Endothelial cell of umbilical vein (primary cell): ENCODE results near the gene STYXL1. TPM values are rescaled to one million over a fixed set of nuclear protein-coding genes. Genes with fewer than 3 reads are reported as not detected.

Experiments used
- BruUV-seq: library from RNA; stranded (reverse); fragments of 400-500 nt; replicated peaks from 2 replicates; lab custom pipeline; 2021; lab: Mats Ljungman, UMichigan
- CTCF ChIA-PET: fragments of 300-600, 350-600 bp; sonication (Branson Sonifier 250); formaldehyde crosslinking; loops from one replicate; lab custom pipeline; 2021; ENCODE audit warnings: antibody characterized with exemption, inconsistent platforms; lab: Charles Lee
- POLR2A ChIA-PET: fragments of 300-600, 350-600 bp; sonication (Branson Sonifier 250); formaldehyde crosslinking; loops from one replicate; lab custom pipeline; 2021; ENCODE audit warnings: antibody characterized with exemption, inconsistent platforms; lab: Charles Lee
- DNase-seq: peaks from one replicate; pipeline ENCODE4 v3.0.0-alpha.2; 2011; ENCODE audit warnings: low read depth, low spot score
- FAIRE-seq: peaks from 2 replicates; lab custom pipeline; 2011; peaks lifted over from hg19 to GRCh38; lab: Jason Lieb, UNC
- H2AFZ ChIP-seq: 2 replicates; pipeline ENCODE4 v1.6.0; 2012; ENCODE audit warnings: low read depth, low read length, control low read depth, inconsistent platforms
- H3K27ac ChIP-seq: 2 replicates; pipeline ENCODE4 v1.5.1; 2011; ENCODE audit warnings: low read depth, mild to moderate bottlenecking, control low read depth, low read length, moderate library complexity; ENCODE audit not compliant: insufficient read depth
- H3K27me3 ChIP-seq, 2 experiments: 2 replicates each; pipeline versions ENCODE4 v1.6.0 to v1.6.1; 2011; ENCODE audit warnings: low read length in 2 of 2, mixed read lengths in 1 of 2; ENCODE audit not compliant: control insufficient read depth in 2 of 2, insufficient read depth in 2 of 2
- H3K36me3 ChIP-seq, 2 experiments: 2 replicates in 1 of 2; 3 replicates in 1 of 2; pipeline ENCODE4 v1.5.1; 2011; ENCODE audit warnings: low read length in 2 of 2, mild to moderate bottlenecking in 1 of 2, moderate library complexity in 1 of 2; ENCODE audit not compliant: control insufficient read depth in 2 of 2, insufficient read depth in 2 of 2; ENCODE audit errors: extremely low read depth in 1 of 2
- H3K4me1 ChIP-seq: 3 replicates; pipeline ENCODE4 v1.5.1; 2011; ENCODE audit warnings: mild to moderate bottlenecking, low read length; ENCODE audit not compliant: control insufficient read depth, insufficient read depth; ENCODE audit errors: extremely low read depth
- H3K4me2 ChIP-seq: 2 replicates; pipeline ENCODE4 v1.6.1; 2011; ENCODE audit warnings: low read length, control low read depth, mixed read lengths; ENCODE audit not compliant: insufficient read depth
- H3K4me3 ChIP-seq, 3 experiments: fragments of 200-600 bp in 1 of 3; sonication (generic), shearing (Covaris generic) in 1 of 3; replicated peaks in 1 of 3; 2 replicates each; pipeline ENCODE4 v1.5.1; 2011 to 2016; ENCODE audit warnings: control low read depth in 3 of 3, low read length in 3 of 3, mild to moderate bottlenecking in 2 of 3, inconsistent platforms in 1 of 3, low read depth in 1 of 3, moderate library complexity in 1 of 3; ENCODE audit not compliant: insufficient read depth in 1 of 3
- H3K79me2 ChIP-seq: 2 replicates; pipeline ENCODE4 v1.6.0; 2012; ENCODE audit warnings: low read length, inconsistent platforms; ENCODE audit not compliant: control insufficient read depth, insufficient read depth
- H3K9ac ChIP-seq: replicated peaks from 2 replicates; pipeline ENCODE3; 2011; ENCODE audit warnings: low read length, control low read depth; ENCODE audit not compliant: insufficient read depth; ENCODE audit errors: extremely low read depth
- H3K9me1 ChIP-seq: replicated peaks from 3 replicates; pipeline ENCODE4 v1.6.0; 2011; ENCODE audit warnings: mild to moderate bottlenecking, low read length; ENCODE audit not compliant: control insufficient read depth, insufficient read depth; ENCODE audit errors: extremely low read depth
- H3K9me3 ChIP-seq: replicated peaks from 2 replicates; pipeline ENCODE4 v1.5.1; 2012; ENCODE audit warnings: low read length, inconsistent platforms; ENCODE audit not compliant: control insufficient read depth, insufficient read depth
- H4K20me1 ChIP-seq: replicated peaks from 2 replicates; pipeline ENCODE3; 2011; ENCODE audit warnings: mild to moderate bottlenecking, low read length; ENCODE audit not compliant: control insufficient read depth, insufficient read depth; ENCODE audit errors: extremely low read depth
- EZH2 ChIP-seq: IDR thresholded peaks from 2 replicates; pipeline ENCODE4 v1.6.1; 2012; ENCODE audit warnings: borderline replicate concordance, low read depth, mild to moderate bottlenecking, moderate library complexity, low read length, inconsistent platforms; ENCODE audit not compliant: severe bottlenecking
- FOS ChIP-seq: IDR thresholded peaks from 2 replicates; pipeline ENCODE4 v1.6.1; 2011; ENCODE audit warnings: mild to moderate bottlenecking, low read length, moderate library complexity, borderline replicate concordance; ENCODE audit not compliant: insufficient read depth
- GATA2 ChIP-seq: IDR thresholded peaks from 2 replicates; pipeline ENCODE4 v1.7.0; 2011; ENCODE audit warnings: low read depth, mild to moderate bottlenecking, moderate library complexity, mixed read lengths, low read length; ENCODE audit not compliant: insufficient read length, insufficient read depth
- JUN ChIP-seq: IDR thresholded peaks from 2 replicates; pipeline ENCODE4 v1.6.1; 2011; ENCODE audit warnings: borderline replicate concordance, low read depth; ENCODE audit not compliant: insufficient read length, insufficient read depth
- MYC ChIP-seq: IDR thresholded peaks from one replicate; pipeline ENCODE4 v1.6.1; 2011; ENCODE audit warnings: mild to moderate bottlenecking, low read depth, low read length
- POLR2A ChIP-seq: IDR thresholded peaks from 2 replicates; pipeline ENCODE4 v1.6.1; 2012; ENCODE audit warnings: low read depth, mild to moderate bottlenecking, control low read depth, low read length
- POLR2AphosphoS5 ChIP-seq: IDR thresholded peaks from 2 replicates; pipeline ENCODE4 v1.6.1; 2012; ENCODE audit warnings: low read depth, mild to moderate bottlenecking, control low read depth, low read length, moderate library complexity; ENCODE audit not compliant: insufficient read depth
- dilution Hi-C: fragments of 300-500 bp; cut with MboI; formaldehyde crosslinking; loops from one replicate; pipeline ENCODE4 v1.15.0; 2019; ENCODE audit warnings: low sequenced_read_pairs; ENCODE audit not compliant: extremely low pct_ligation_motif_present
- intact Hi-C: fragments of 100-400 bp; cut with micrococcal nuclease; formaldehyde crosslinking; loops from one replicate; pipeline ENCODE4 v1.10.0; 2022
- polyA plus RNA-seq, 4 experiments: library from polyadenylated mRNA; depleted of rRNA in 3 of 4; stranded (reverse) in 3 of 4; unstranded in 1 of 4; fragments of >200 nt; gene quantifications; 2 replicates each; pipeline versions ENCODE4 v1.2.1 to v1.2.3, GENCODE V29; 2011 to 2012; ENCODE audit warnings: missing spikeins in 1 of 4
- total RNA-seq: library from RNA; stranded (reverse); gene quantifications from 2 replicates; pipeline ENCODE4 v1.2.3, GENCODE V29; 2021
- TF ChIP-seq, protein P1 (sequence below), 2 donors: IDR thresholded peaks; 1 replicate in 1 of 2; 2 replicates in 1 of 2; pipeline ENCODE4 v1.5.1; 2011; ENCODE audit warnings: low read length in 2 of 2, mild to moderate bottlenecking in 2 of 2, moderate library complexity in 2 of 2, control low read depth in 1 of 2, inconsistent platforms in 1 of 2, low read depth in 1 of 2; ENCODE audit not compliant: insufficient read depth in 1 of 2; ENCODE audit errors: extremely low read depth in 1 of 2
- TF ChIP-seq, protein P2 (sequence below): IDR thresholded peaks from 2 replicates; pipeline ENCODE4 v1.6.1; 2011; ENCODE audit not compliant: insufficient read depth, insufficient read length

STYXL1 gene
- total and polyA plus RNA-seq, 2 donors (not counting 3 experiments of a cell fraction or from before 2014, with no cell fraction given) = 23.0 to 67.6 TPM

DNA sequence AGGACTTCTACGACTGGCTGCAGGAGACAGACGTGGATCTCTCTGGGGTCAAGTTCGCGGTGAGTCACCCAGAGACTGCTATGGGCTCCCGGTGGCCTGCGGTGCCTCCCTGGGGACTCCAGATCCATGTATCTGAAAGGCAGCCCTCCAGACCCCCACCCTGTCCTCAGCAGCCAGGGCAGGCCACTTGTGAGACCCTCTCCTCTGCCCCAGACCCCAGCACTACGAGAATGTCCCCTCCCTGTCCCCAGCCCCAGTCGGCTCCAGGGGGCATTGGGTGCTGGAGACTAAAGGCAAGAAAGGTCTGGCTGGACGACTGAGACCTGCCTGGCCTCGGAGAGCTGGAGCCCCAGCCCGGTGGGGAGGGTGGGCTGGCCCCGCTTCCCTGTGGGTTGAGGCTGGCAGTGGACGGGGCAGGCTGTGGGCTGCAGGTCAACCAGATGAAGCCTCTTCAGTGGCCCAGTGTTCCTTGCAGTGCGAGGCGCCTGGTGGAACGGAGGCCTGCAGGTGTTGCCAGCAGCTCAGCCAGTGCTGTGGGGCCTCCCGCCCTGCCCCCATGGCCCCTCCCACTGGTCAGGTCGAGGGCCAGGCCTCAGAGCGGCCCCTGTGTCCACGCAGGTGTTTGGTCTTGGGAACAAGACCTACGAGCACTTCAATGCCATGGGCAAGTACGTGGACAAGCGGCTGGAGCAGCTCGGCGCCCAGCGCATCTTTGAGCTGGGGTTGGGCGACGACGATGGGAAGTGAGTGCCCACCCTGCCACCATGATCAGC is 67.2 kb downstream of the STYXL1 start:
- H3K9me3 ChIP-seq = no peaks in the 10 kb centered on the region
- H3K4me2 ChIP-seq = no peak overlapping the region
- ChIA-PET CTCF (no interaction called here), POLR2A (no interaction called here)
- H3K36me3 ChIP-seq = peaks cover 9 to 38% of the 10 kb centered on the region in 2 experiments
- no peaks in the 10 kb centered on the region for H3K79me2 ChIP-seq
- dilution Hi-C loops (no loop called here), intact Hi-C loops (no loop called here)
- DNase-seq = no peak
- no peak for FAIRE-seq
- TF ChIP-seq GATA2 = no peak
- TF ChIP-seq POLR2A = no peak
- TF ChIP-seq FOS = no peak
- TF ChIP-seq, protein P1, sequence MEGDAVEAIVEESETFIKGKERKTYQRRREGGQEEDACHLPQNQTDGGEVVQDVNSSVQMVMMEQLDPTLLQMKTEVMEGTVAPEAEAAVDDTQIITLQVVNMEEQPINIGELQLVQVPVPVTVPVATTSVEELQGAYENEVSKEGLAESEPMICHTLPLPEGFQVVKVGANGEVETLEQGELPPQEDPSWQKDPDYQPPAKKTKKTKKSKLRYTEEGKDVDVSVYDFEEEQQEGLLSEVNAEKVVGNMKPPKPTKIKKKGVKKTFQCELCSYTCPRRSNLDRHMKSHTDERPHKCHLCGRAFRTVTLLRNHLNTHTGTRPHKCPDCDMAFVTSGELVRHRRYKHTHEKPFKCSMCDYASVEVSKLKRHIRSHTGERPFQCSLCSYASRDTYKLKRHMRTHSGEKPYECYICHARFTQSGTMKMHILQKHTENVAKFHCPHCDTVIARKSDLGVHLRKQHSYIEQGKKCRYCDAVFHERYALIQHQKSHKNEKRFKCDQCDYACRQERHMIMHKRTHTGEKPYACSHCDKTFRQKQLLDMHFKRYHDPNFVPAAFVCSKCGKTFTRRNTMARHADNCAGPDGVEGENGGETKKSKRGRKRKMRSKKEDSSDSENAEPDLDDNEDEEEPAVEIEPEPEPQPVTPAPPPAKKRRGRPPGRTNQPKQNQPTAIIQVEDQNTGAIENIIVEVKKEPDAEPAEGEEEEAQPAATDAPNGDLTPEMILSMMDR (IDR thresholded peaks at IDR 0.05; ENCODE audit: extremely low read depth in 1 of 2, insufficient read depth in 1 of 2, low read depth in 1 of 2, low read length in 2 of 2) = no peak
- TF ChIP-seq EZH2 = no peak
- TF ChIP-seq, protein P2, sequence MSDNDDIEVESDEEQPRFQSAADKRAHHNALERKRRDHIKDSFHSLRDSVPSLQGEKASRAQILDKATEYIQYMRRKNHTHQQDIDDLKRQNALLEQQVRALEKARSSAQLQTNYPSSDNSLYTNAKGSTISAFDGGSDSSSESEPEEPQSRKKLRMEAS = no peak
- no peak for TF ChIP-seq MYC
- TF ChIP-seq POLR2AphosphoS5 = no peak
- no peak for TF ChIP-seq JUN
- no peak overlapping the region for H3K4me3 ChIP-seq
- BruUV-seq = no TSS peak
- no peaks in the 10 kb centered on the region for H3K9me1 ChIP-seq
- no peaks in the 10 kb centered on the region for H4K20me1 ChIP-seq
- no peaks in the 10 kb centered on the region for H3K4me1 ChIP-seq
- H3K27ac ChIP-seq = no peak overlapping the region
- no peak overlapping the region for H3K9ac ChIP-seq
- no peak overlapping the region for H2AFZ ChIP-seq
- no peaks in the 10 kb centered on the region for H3K27me3 ChIP-seq
